Progenitor cell of endocrine pancreas (in vitro differentiated cells): ENCODE data around the gene IL9R. TPM values are rescaled to one million over a fixed set of nuclear protein-coding genes. Genes with fewer than 3 reads are reported as not detected.

Experiments
- DNase-seq: peaks from one replicate; pipeline ENCODE4 v3.0.0; 2021; ENCODE audit warnings: low spot score; ENCODE audit not compliant: unreplicated experiment
- H3K27ac Mint-ChIP-seq: 2 replicates; pipeline ENCODE4 v1.8.0; 2021; ENCODE audit warnings: mild to moderate bottlenecking, moderate library complexity, mixed read lengths
- H3K27me3 Mint-ChIP-seq: 2 replicates; pipeline ENCODE4 v1.8.0; 2021; ENCODE audit warnings: mixed read lengths
- H3K36me3 Mint-ChIP-seq: 2 replicates; pipeline ENCODE4 v1.8.0; 2022; ENCODE audit warnings: mixed read lengths; ENCODE audit not compliant: insufficient read depth
- H3K4me1 Mint-ChIP-seq: 2 replicates; pipeline ENCODE4 v1.8.0; 2021; ENCODE audit warnings: low read depth, mixed read lengths
- H3K4me3 Mint-ChIP-seq: 2 replicates; pipeline ENCODE4 v1.8.0; 2021; ENCODE audit warnings: low read depth, mild to moderate bottlenecking, moderate library complexity, mixed read lengths
- H3K9me3 Mint-ChIP-seq: 2 replicates; pipeline ENCODE4 v1.8.0; 2021; ENCODE audit warnings: low read depth, mixed read lengths
- long read RNA-seq: library from polyadenylated mRNA; unstranded; transcript quantifications from one replicate; pipeline ENCODE4 v2.0.0, GENCODE V29; 2020
- total RNA-seq: library from RNA; stranded (reverse); gene quantifications from 2 replicates; pipeline ENCODE4 v1.2.1, GENCODE V29; 2021
- TF ChIP-seq, protein P1 (sequence below): fragments of 200-600 bp; sonication (generic); IDR thresholded peaks from one replicate; pipeline ENCODE4 v1.5.0; 2021; ENCODE audit warnings: antibody characterized with exemption, mild to moderate bottlenecking; ENCODE audit not compliant: unreplicated experiment

The IL9R gene, protein sequence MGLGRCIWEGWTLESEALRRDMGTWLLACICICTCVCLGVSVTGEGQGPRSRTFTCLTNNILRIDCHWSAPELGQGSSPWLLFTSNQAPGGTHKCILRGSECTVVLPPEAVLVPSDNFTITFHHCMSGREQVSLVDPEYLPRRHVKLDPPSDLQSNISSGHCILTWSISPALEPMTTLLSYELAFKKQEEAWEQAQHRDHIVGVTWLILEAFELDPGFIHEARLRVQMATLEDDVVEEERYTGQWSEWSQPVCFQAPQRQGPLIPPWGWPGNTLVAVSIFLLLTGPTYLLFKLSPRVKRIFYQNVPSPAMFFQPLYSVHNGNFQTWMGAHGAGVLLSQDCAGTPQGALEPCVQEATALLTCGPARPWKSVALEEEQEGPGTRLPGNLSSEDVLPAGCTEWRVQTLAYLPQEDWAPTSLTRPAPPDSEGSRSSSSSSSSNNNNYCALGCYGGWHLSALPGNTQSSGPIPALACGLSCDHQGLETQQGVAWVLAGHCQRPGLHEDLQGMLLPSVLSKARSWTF
- total RNA-seq = 0.13 TPM in 1 of 2 replicates, not detected in the other
- long read RNA-seq = 0 reads

DNA sequence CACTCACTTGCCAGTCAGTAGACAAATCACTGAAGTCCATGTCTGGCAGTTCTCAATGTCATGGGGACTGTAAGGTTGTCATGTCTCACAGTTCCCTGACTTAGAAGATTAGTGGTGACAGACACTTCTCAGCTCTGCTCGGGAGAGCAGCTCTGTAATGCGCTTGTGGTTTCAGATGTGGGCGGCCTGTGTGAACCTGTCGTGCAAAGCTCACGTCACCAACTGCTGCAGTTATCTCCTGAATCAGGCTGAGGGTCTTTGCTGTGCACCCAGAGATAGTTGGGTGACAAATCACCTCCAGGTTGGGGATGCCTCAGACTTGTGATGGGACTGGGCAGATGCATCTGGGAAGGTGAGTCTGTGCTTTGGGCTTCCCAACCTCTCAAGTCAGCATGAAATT lies at the start of gene IL9R:
Gene IL9R, plus strand, starts transcription at position 261 of the 400 bp plus-strand sequence. Its CDS starts 64 bp downstream, at position 325.
- Mint-ChIP-seq H3K36me3 (no peaks in the 10 kb centered on the region), H3K4me1 (no peaks in the 10 kb centered on the region), H3K9me3 (peaks cover 10% of the 10 kb centered on the region), H3K27ac (no peak within 1 kb of the TSS), H3K4me3 (no peak within 1 kb of the TSS), H3K27me3 (no peaks in the 10 kb centered on the region)
- TF ChIP-seq, protein P1, sequence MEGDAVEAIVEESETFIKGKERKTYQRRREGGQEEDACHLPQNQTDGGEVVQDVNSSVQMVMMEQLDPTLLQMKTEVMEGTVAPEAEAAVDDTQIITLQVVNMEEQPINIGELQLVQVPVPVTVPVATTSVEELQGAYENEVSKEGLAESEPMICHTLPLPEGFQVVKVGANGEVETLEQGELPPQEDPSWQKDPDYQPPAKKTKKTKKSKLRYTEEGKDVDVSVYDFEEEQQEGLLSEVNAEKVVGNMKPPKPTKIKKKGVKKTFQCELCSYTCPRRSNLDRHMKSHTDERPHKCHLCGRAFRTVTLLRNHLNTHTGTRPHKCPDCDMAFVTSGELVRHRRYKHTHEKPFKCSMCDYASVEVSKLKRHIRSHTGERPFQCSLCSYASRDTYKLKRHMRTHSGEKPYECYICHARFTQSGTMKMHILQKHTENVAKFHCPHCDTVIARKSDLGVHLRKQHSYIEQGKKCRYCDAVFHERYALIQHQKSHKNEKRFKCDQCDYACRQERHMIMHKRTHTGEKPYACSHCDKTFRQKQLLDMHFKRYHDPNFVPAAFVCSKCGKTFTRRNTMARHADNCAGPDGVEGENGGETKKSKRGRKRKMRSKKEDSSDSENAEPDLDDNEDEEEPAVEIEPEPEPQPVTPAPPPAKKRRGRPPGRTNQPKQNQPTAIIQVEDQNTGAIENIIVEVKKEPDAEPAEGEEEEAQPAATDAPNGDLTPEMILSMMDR = no peak
- no peak for DNase-seq

DNA sequence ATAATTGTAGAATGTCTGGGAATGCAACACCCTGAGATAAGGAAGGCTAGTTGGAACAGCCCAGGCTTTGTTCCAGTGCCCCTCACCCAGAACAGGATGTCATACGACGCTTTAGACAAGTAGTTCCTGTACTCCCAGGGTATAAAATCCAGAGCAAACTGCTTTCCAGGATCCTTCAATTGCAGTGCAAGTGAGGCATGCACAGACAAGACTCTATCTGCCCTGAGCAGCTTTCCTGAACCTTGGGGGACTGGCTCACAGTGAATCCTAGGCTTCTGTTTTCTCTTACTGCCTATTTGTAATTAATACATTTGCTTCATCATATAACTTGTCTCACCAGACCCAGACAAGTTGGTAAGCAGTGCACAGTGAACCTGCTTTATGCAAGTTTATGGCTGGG lies 48.4 kb upstream of the IL9R start:
- no peaks in the 10 kb centered on the region for H3K4me1 Mint-ChIP-seq
- TF ChIP-seq, protein P1 = no peak
- no peaks in the 10 kb centered on the region for H3K27me3 Mint-ChIP-seq
- no peak overlapping the region for H3K4me3 Mint-ChIP-seq
- H3K9me3 Mint-ChIP-seq = peaks cover 4% of the 10 kb centered on the region
- no peak overlapping the region for H3K27ac Mint-ChIP-seq
- no peak for DNase-seq
- peaks cover 1% of the 10 kb centered on the region for H3K36me3 Mint-ChIP-seq

DNA sequence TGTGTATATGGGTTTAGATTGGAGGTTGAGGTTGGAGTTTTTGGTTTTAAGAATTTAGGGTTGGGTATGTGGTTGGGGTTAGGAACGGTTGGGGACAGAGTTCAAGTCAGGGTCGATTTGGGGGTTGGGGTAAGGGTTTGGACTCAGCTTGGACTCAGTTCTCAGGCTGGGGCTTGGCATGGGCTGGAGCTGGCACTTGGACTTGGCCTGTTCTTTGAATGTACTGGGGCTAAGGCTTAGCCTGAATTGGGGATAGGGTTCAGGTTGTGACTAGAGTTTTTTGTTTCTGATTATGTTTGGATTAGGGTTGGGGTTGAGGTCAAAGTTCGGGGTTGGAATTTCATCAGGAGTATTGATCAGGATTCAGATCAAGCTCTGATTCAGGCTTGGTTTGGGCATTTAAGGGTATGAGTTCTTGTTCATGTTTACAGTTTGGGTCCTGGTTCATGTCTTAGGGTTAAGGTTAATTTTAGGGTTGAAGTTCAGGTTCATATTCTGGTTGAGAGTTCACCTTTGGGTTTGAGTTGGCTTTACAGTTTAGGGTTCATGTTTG lies 46.2 kb upstream of the IL9R start:
- DNase-seq = no peak
- H3K9me3 Mint-ChIP-seq = peaks cover 7% of the 10 kb centered on the region
- H3K27ac Mint-ChIP-seq = no peak overlapping the region
- no peaks in the 10 kb centered on the region for H3K27me3 Mint-ChIP-seq
- H3K4me3 Mint-ChIP-seq = no peak overlapping the region
- H3K4me1 Mint-ChIP-seq = no peaks in the 10 kb centered on the region
- TF ChIP-seq, protein P1 = no peak
- H3K36me3 Mint-ChIP-seq = peaks cover 3% of the 10 kb centered on the region

DNA sequence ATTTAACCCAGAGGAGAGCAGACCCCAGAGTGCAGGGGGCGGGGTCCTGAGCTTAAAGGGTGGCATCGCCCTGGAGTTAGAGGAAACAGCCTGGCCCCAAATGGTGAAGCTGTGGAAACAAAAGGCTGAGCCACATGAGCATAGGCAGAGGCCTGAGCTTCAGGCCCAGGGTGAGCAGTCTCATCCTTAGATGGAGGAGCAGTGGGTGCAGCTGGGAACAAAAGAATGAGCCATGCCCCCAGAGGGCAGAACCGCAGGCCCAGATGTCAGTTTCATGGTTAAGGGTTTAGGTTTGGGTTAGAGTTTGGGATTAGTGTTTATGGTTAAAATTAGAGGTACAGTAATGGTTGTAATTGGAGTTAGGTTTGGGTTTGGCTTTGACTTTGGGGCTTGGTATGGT lies 44.4 kb upstream of the IL9R start:
- peaks cover 6% of the 10 kb centered on the region for H3K9me3 Mint-ChIP-seq
- no peak overlapping the region for H3K27ac Mint-ChIP-seq
- H3K36me3 Mint-ChIP-seq = peaks cover 3% of the 10 kb centered on the region
- no peak overlapping the region for H3K4me3 Mint-ChIP-seq
- TF ChIP-seq, protein P1 = no peak
- H3K27me3 Mint-ChIP-seq = no peaks in the 10 kb centered on the region
- peaks cover 3% of the 10 kb centered on the region for H3K4me1 Mint-ChIP-seq
- DNase-seq = no peak

DNA sequence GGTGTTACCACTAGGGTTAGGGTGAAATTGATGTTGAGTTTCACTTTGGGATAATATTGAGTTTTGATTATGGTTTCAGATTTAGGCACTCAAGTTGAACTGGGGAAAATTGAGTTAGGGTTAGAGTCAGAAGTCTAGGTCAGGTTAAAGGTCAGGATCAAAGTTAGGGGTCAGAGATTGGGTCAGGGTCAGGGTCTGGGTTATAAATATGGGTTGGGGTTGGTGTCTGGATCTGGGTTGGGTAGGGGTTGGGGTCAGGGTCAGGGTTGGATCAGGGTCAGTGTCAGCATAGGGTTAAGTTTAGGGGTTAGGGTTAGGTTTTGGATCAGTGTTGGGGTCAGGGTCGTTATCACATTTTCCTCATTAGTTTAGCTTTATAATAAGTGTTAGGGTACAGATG lies 42.7 kb upstream of the IL9R start:
- Mint-ChIP-seq H3K4me3 (no peak overlapping the region), H3K4me1 (peaks cover 6% of the 10 kb centered on the region), H3K36me3 (peaks cover 3% of the 10 kb centered on the region), H3K27me3 (no peaks in the 10 kb centered on the region), H3K27ac (no peak overlapping the region), H3K9me3 (peaks cover 6% of the 10 kb centered on the region)
- TF ChIP-seq, protein P1 = no peak
- no peak for DNase-seq
